Measurements from ENCODE around the gene PARS2.

DNA sequence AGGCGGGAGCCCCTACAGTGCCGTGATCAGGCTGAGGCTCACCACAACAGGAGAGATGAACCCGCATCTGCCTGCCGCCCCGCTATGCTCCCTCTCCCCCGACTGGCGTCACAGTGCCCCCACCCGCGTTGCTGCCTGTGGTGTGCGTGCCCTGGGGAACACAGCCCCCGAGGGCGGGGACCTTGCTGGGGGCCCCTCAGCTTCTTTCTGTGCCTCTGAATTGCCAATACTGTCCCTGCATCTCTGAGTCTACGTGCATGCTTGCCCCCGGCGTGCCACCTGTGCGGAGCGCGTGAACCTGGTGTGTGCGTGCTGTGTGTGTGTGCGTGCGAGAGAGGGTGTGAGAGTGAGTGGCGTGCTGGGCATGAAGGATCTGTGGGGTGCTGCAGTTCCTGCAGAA lies 10.3 kb downstream of the PARS2 start:
- TF ChIP-seq TAF1 (IDR thresholded peaks at IDR 0.05; ENCODE audit: low read depth) (no peak), NFIC (IDR thresholded peaks at IDR 0.05) (no peak), EP300 (IDR thresholded peaks at IDR 0.05; ENCODE audit: borderline replicate concordance) (no peak), TCF12 (IDR thresholded peaks at IDR 0.05; ENCODE audit: low read depth) (no peak)
- TF ChIP-seq, protein P1, sequence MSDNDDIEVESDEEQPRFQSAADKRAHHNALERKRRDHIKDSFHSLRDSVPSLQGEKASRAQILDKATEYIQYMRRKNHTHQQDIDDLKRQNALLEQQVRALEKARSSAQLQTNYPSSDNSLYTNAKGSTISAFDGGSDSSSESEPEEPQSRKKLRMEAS (IDR thresholded peaks at IDR 0.05) = no peak
- TF ChIP-seq, protein P2, sequence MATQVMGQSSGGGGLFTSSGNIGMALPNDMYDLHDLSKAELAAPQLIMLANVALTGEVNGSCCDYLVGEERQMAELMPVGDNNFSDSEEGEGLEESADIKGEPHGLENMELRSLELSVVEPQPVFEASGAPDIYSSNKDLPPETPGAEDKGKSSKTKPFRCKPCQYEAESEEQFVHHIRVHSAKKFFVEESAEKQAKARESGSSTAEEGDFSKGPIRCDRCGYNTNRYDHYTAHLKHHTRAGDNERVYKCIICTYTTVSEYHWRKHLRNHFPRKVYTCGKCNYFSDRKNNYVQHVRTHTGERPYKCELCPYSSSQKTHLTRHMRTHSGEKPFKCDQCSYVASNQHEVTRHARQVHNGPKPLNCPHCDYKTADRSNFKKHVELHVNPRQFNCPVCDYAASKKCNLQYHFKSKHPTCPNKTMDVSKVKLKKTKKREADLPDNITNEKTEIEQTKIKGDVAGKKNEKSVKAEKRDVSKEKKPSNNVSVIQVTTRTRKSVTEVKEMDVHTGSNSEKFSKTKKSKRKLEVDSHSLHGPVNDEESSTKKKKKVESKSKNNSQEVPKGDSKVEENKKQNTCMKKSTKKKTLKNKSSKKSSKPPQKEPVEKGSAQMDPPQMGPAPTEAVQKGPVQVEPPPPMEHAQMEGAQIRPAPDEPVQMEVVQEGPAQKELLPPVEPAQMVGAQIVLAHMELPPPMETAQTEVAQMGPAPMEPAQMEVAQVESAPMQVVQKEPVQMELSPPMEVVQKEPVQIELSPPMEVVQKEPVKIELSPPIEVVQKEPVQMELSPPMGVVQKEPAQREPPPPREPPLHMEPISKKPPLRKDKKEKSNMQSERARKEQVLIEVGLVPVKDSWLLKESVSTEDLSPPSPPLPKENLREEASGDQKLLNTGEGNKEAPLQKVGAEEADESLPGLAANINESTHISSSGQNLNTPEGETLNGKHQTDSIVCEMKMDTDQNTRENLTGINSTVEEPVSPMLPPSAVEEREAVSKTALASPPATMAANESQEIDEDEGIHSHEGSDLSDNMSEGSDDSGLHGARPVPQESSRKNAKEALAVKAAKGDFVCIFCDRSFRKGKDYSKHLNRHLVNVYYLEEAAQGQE (IDR thresholded peaks at IDR 0.05; ENCODE audit: low read depth) = no peak
